ENCODE results near the gene AHNAK.

GRCh38 chr11:62383822-62384221 is 162.8 kb downstream of the AHNAK start:
- TF ChIP-seq CHD4 (IDR thresholded peaks at IDR 0.05; ENCODE audit: borderline replicate concordance) (no peak), CTCF (IDR thresholded peaks at IDR 0.05) (no peak), POLR2A (IDR thresholded peaks at IDR 0.05; ENCODE audit: low read length) (no peak), MAX (IDR thresholded peaks at IDR 0.05) (no peak), RAD21 (conservative IDR thresholded peaks at IDR 0.05 in 1 of 2, IDR thresholded peaks at IDR 0.05 in 1 of 2) (no peak), ZFP36 (IDR thresholded peaks at IDR 0.05; ENCODE audit: borderline replicate concordance, partially characterized antibody) (no peak), JUN (IDR thresholded peaks at IDR 0.05) (no peak), RCOR1 (IDR thresholded peaks at IDR 0.05; ENCODE audit: low read depth, low read length) (no peak), KDM1A (IDR thresholded peaks at IDR 0.05; ENCODE audit: low read depth) (no peak), TP53 (CRISPR knock-in tag; IDR thresholded peaks at IDR 0.05) (no peak), CEBPB (IDR thresholded peaks at IDR 0.05) (no peak), FOXS1 (CRISPR knock-in tag; IDR thresholded peaks at IDR 0.05) (no peak)
- TF ChIP-seq, protein P1, sequence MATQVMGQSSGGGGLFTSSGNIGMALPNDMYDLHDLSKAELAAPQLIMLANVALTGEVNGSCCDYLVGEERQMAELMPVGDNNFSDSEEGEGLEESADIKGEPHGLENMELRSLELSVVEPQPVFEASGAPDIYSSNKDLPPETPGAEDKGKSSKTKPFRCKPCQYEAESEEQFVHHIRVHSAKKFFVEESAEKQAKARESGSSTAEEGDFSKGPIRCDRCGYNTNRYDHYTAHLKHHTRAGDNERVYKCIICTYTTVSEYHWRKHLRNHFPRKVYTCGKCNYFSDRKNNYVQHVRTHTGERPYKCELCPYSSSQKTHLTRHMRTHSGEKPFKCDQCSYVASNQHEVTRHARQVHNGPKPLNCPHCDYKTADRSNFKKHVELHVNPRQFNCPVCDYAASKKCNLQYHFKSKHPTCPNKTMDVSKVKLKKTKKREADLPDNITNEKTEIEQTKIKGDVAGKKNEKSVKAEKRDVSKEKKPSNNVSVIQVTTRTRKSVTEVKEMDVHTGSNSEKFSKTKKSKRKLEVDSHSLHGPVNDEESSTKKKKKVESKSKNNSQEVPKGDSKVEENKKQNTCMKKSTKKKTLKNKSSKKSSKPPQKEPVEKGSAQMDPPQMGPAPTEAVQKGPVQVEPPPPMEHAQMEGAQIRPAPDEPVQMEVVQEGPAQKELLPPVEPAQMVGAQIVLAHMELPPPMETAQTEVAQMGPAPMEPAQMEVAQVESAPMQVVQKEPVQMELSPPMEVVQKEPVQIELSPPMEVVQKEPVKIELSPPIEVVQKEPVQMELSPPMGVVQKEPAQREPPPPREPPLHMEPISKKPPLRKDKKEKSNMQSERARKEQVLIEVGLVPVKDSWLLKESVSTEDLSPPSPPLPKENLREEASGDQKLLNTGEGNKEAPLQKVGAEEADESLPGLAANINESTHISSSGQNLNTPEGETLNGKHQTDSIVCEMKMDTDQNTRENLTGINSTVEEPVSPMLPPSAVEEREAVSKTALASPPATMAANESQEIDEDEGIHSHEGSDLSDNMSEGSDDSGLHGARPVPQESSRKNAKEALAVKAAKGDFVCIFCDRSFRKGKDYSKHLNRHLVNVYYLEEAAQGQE (IDR thresholded peaks at IDR 0.05): no peak

Measured in A549 (cell line).